ENCODE measurements around the gene KCNAB2. TPM values are rescaled to one million over a fixed set of nuclear protein-coding genes. Genes with fewer than 3 reads are reported as not detected.

The KCNAB2 gene
- total RNA-seq, 1 experiment from 2014 or later = 10.3 TPM

DNA sequence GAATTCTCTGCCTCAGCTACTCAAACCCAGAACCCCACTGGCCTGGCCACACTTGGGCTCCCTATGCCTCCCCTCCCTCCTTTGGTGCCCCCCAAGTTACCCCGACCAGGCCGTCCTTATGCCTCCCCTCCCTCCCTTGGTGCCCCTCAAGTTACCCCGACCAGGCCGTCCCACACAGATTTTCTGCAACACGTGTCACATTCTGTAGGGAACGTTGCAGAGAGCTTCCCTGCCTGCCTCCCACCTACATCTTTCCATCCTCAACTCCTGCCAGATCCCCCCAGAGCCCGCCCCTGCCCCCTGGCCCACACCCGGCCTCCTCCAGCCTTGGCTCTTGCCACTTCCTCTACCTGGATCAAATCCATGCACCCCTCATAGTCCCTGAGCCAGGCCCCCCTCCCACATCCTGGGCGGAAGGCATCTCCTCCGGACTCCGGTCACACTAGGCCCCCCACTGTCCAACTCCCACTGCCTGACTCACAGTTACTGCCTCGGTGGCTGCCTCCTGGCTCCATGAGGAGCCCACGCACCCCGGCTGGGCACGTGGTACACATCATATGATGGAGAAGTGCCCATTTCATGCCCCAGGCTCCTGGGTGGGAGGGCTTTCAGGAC lies 41.2 kb downstream of the KCNAB2 start:
- H3K27ac Mint-ChIP-seq = no peak overlapping the region
- DNase-seq (ENCODE audit: low spot score) (no peak), ATAC-seq (no peak)
- CTCF ChIA-PET = interaction anchor here (0.5 to 2.7 kb wide), 5 partner anchors 19 to 116 kb away, joined by 3 to 8 read pairs (median 4); no protein-coding TSS in a partner anchor
- no peaks in the 10 kb centered on the region for H3K27me3 Mint-ChIP-seq (ENCODE audit: low read depth)
- no peaks in the 10 kb centered on the region for H3K9me3 Mint-ChIP-seq
- no peaks in the 10 kb centered on the region for H3K36me3 Mint-ChIP-seq
- TF ChIP-seq, protein P1, sequence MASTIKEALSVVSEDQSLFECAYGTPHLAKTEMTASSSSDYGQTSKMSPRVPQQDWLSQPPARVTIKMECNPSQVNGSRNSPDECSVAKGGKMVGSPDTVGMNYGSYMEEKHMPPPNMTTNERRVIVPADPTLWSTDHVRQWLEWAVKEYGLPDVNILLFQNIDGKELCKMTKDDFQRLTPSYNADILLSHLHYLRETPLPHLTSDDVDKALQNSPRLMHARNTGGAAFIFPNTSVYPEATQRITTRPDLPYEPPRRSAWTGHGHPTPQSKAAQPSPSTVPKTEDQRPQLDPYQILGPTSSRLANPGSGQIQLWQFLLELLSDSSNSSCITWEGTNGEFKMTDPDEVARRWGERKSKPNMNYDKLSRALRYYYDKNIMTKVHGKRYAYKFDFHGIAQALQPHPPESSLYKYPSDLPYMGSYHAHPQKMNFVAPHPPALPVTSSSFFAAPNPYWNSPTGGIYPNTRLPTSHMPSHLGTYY (CRISPR knock-in tag; IDR thresholded peaks at IDR 0.05) = no peak
- TF ChIP-seq ZNF263 (CRISPR knock-in tag; IDR thresholded peaks at IDR 0.05; ENCODE audit: low read depth) (no peak), SOX15 (CRISPR knock-in tag; IDR thresholded peaks at IDR 0.05) (no peak), TEAD4 (CRISPR knock-in tag; IDR thresholded peaks at IDR 0.05) (no peak)
- peaks cover 2% of the 10 kb centered on the region; the same call in 1 of the 2 replicates for H3K4me1 Mint-ChIP-seq
- H3K4me3 Mint-ChIP-seq = no peak overlapping the region
- POLR2A ChIA-PET = no interaction called here

DNA sequence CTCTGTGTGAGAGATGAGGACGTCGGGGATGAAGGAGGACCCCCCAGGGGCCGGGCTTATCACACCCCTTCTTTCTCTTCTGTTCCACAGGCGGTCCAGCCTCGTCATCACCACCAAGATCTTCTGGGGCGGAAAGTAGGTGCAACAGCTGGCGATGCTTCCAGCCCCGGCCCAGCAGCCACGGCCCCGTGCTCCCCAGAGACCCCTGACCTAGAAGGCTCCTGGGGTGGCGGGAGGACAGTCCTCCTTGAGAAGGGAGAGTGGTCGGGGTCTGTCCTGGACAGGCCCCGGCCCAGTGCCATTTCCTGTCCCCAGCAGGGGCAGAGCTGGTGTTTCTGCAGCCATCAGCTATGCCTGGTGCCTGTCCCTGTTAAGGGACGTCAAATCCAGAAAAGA lies 41.7 kb downstream of the KCNAB2 start:
- CTCF ChIA-PET = interaction anchor here (0.6 to 2.7 kb wide), 6 partner anchors 19 to 385 kb away, joined by 3 to 8 read pairs (median 4); no protein-coding TSS in a partner anchor
- TF ChIP-seq, protein P2, sequence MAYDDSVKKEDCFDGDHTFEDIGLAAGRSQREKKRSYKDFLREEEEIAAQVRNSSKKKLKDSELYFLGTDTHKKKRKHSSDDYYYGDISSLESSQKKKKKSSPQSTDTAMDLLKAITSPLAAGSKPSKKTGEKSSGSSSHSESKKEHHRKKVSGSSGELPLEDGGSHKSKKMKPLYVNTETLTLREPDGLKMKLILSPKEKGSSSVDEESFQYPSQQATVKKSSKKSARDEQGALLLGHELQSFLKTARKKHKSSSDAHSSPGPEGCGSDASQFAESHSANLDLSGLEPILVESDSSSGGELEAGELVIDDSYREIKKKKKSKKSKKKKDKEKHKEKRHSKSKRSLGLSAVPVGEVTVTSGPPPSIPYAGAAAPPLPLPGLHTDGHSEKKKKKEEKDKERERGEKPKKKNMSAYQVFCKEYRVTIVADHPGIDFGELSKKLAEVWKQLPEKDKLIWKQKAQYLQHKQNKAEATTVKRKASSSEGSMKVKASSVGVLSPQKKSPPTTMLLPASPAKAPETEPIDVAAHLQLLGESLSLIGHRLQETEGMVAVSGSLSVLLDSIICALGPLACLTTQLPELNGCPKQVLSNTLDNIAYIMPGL (CRISPR knock-in tag; IDR thresholded peaks at IDR 0.05) = no peak
- TF ChIP-seq, protein P3, sequence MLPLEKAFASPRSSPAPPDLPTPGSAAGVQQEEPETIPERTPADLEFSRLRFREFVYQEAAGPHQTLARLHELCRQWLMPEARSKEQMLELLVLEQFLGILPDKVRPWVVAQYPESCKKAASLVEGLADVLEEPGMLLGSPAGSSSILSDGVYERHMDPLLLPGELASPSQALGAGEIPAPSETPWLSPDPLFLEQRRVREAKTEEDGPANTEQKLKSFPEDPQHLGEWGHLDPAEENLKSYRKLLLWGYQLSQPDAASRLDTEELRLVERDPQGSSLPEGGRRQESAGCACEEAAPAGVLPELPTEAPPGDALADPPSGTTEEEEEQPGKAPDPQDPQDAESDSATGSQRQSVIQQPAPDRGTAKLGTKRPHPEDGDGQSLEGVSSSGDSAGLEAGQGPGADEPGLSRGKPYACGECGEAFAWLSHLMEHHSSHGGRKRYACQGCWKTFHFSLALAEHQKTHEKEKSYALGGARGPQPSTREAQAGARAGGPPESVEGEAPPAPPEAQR (CRISPR knock-in tag; IDR thresholded peaks at IDR 0.05) = no peak
- TF ChIP-seq JAZF1 (CRISPR knock-in tag; IDR thresholded peaks at IDR 0.05) = no peak
- TF ChIP-seq, protein P4, sequence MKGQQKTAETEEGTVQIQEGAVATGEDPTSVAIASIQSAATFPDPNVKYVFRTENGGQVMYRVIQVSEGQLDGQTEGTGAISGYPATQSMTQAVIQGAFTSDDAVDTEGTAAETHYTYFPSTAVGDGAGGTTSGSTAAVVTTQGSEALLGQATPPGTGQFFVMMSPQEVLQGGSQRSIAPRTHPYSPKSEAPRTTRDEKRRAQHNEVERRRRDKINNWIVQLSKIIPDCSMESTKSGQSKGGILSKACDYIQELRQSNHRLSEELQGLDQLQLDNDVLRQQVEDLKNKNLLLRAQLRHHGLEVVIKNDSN (CRISPR knock-in tag; IDR thresholded peaks at IDR 0.05) = no peak
- TF ChIP-seq, protein P5, sequence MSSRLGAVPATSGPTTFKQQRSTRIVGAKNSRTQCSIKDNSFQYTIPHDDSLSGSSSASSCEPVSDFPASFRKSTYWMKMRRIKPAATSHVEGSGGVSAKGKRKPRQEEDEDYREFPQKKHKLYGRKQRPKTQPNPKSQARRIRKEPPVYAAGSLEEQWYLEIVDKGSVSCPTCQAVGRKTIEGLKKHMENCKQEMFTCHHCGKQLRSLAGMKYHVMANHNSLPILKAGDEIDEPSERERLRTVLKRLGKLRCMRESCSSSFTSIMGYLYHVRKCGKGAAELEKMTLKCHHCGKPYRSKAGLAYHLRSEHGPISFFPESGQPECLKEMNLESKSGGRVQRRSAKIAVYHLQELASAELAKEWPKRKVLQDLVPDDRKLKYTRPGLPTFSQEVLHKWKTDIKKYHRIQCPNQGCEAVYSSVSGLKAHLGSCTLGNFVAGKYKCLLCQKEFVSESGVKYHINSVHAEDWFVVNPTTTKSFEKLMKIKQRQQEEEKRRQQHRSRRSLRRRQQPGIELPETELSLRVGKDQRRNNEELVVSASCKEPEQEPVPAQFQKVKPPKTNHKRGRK (CRISPR knock-in tag; IDR thresholded peaks at IDR 0.05; ENCODE audit: borderline replicate concordance) = no peak
- TF ChIP-seq ETV6 (CRISPR knock-in tag; IDR thresholded peaks at IDR 0.05) = no peak
- no peak for TF ChIP-seq KAT7 (CRISPR knock-in tag; IDR thresholded peaks at IDR 0.05; ENCODE audit: borderline replicate concordance)
- TF ChIP-seq TCF7 (CRISPR knock-in tag; IDR thresholded peaks at IDR 0.05; ENCODE audit: low read depth) = no peak
- TF ChIP-seq, protein P6, sequence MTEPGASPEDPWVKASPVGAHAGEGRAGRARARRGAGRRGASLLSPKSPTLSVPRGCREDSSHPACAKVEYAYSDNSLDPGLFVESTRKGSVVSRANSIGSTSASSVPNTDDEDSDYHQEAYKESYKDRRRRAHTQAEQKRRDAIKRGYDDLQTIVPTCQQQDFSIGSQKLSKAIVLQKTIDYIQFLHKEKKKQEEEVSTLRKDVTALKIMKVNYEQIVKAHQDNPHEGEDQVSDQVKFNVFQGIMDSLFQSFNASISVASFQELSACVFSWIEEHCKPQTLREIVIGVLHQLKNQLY (CRISPR knock-in tag; IDR thresholded peaks at IDR 0.05) = no peak
- H3K4me3 Mint-ChIP-seq = no peak overlapping the region
- H3K4me1 Mint-ChIP-seq = peaks cover 2% of the 10 kb centered on the region; the same call in 1 of the 2 replicates
- ATAC-seq (no peak), DNase-seq (ENCODE audit: low spot score) (no peak)
- H3K27me3 Mint-ChIP-seq (ENCODE audit: low read depth) = no peaks in the 10 kb centered on the region
- POLR2A ChIA-PET = no interaction called here
- H3K9me3 Mint-ChIP-seq = no peaks in the 10 kb centered on the region
- H3K27ac Mint-ChIP-seq = no peak overlapping the region
- H3K36me3 Mint-ChIP-seq = no peaks in the 10 kb centered on the region

DNA sequence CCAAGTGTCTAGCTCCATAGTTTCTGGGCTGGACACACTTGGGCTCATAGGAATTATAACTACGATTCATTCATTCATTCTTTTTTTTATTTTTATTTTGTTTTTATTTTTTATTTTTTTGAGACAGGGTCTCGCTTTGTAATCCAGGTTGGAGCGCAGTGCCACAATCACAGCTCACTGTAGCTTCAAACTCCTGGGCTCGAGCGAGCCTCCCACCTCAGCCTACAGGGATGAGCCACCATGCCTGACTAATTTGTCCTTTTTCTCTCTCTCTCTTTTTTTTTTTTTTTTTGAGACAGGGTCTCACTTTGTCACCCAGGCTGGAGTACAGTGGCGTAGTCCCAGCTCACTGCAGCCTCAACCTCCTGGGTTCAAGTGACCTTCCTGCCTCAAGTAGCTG lies 42.3 kb downstream of the KCNAB2 start:
- POLR2A ChIA-PET = no interaction called here
- H3K4me1 Mint-ChIP-seq = peaks cover 2% of the 10 kb centered on the region; the same call in 1 of the 2 replicates
- no peaks in the 10 kb centered on the region for H3K27me3 Mint-ChIP-seq (ENCODE audit: low read depth)
- H3K27ac Mint-ChIP-seq = no peak overlapping the region
- no peak overlapping the region for H3K4me3 Mint-ChIP-seq
- ATAC-seq = no peak
- CTCF ChIA-PET = interaction anchor here (0.6 to 2.7 kb wide), 7 partner anchors 18 to 384 kb away, joined by 3 to 8 read pairs (median 3); no protein-coding TSS in a partner anchor
- TF ChIP-seq NR3C1 (CRISPR knock-in tag; conservative IDR thresholded peaks at IDR 0.05; ENCODE audit: low read depth) (no peak), ZNF423 (CRISPR knock-in tag; IDR thresholded peaks at IDR 0.05) (no peak), IRF2 (CRISPR knock-in tag; IDR thresholded peaks at IDR 0.05; ENCODE audit: borderline replicate concordance, low read depth) (no peak)
- TF ChIP-seq, protein P5 (CRISPR knock-in tag; IDR thresholded peaks at IDR 0.05; ENCODE audit: borderline replicate concordance) = no peak
- TF ChIP-seq, protein P7, sequence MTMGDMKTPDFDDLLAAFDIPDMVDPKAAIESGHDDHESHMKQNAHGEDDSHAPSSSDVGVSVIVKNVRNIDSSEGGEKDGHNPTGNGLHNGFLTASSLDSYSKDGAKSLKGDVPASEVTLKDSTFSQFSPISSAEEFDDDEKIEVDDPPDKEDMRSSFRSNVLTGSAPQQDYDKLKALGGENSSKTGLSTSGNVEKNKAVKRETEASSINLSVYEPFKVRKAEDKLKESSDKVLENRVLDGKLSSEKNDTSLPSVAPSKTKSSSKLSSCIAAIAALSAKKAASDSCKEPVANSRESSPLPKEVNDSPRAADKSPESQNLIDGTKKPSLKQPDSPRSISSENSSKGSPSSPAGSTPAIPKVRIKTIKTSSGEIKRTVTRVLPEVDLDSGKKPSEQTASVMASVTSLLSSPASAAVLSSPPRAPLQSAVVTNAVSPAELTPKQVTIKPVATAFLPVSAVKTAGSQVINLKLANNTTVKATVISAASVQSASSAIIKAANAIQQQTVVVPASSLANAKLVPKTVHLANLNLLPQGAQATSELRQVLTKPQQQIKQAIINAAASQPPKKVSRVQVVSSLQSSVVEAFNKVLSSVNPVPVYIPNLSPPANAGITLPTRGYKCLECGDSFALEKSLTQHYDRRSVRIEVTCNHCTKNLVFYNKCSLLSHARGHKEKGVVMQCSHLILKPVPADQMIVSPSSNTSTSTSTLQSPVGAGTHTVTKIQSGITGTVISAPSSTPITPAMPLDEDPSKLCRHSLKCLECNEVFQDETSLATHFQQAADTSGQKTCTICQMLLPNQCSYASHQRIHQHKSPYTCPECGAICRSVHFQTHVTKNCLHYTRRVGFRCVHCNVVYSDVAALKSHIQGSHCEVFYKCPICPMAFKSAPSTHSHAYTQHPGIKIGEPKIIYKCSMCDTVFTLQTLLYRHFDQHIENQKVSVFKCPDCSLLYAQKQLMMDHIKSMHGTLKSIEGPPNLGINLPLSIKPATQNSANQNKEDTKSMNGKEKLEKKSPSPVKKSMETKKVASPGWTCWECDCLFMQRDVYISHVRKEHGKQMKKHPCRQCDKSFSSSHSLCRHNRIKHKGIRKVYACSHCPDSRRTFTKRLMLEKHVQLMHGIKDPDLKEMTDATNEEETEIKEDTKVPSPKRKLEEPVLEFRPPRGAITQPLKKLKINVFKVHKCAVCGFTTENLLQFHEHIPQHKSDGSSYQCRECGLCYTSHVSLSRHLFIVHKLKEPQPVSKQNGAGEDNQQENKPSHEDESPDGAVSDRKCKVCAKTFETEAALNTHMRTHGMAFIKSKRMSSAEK (CRISPR knock-in tag; IDR thresholded peaks at IDR 0.05; ENCODE audit: borderline replicate concordance) = no peak
- H3K36me3 Mint-ChIP-seq = no peaks in the 10 kb centered on the region
- no peaks in the 10 kb centered on the region for H3K9me3 Mint-ChIP-seq
- DNase-seq (ENCODE audit: low spot score) = no peak

Data from WTC11 (cell line).